Measurements from ENCODE around the gene MMP25.
"Not testable (repeated sequence)": the region's sequence is repeated elsewhere in the genome, so short reads cannot be mapped to it uniquely, and the experiment has no call there.

Gene MMP25

GRCh38 chr16:3074860-3075522, 28.6 kb downstream of the MMP25 start:
- DNase-seq = peak; percentile 85 to 88

GRCh38 chr16:3075523-3075915, 29.2 kb downstream of the MMP25 start:
- DNase-seq = peak; percentile 57 to 64

- peak in 1 of 2 experiments; percentile 37 for DNase-seq
These were observed 29.6 kb downstream of the MMP25 start for GRCh38 chr16:3075946-3076345.

GRCh38 chr16:3076577-3076976, 30.2 kb downstream of the MMP25 start:
- peak; percentile 51 to 58 for DNase-seq

DNA sequence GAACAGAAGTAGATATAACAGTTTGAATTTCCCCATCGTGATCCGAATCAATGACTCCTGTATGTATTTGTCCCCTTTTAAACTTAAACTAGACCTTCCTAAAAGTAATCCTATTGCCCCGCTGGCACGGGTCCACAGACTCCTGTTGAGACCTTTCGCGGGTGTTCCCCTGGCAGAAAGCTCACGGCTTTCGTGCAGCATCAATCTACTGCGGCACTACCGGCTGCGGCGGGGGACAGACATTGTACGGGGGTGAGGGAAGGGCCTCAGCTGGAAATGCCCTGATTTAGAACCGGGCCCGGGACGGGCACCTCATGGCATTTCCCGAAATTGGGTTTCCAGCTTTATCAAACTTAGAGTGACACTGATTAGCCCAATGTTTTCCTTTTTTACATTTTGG, 33.7 kb downstream of the MMP25 start:
- DNase-seq = no peak

GRCh38 chr16:3081957-3082356, 35.6 kb downstream of the MMP25 start:
- not testable (repeated sequence) for DNase-seq

DNA sequence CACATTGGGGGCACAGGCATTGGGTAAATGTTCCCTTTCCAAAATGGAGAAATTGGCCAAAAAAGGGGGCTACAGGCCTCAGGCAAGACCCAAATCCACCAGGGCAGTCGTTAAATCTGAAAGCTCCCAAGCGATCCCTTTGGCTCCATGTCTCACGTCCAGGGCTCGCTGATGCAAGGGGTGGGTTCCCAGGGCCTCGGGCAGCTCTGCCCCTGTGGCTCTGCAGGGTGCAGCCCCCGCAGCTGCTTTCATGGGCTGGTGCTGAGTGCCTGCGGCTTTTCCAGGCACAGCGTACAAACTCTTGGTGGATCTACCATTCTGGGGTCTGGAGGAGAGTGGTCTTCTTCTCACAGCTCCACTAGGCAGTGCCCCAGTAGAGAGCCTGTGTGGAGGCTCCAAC, 37.0 kb downstream of the MMP25 start:
- not testable (repeated sequence) for DNase-seq

DNA sequence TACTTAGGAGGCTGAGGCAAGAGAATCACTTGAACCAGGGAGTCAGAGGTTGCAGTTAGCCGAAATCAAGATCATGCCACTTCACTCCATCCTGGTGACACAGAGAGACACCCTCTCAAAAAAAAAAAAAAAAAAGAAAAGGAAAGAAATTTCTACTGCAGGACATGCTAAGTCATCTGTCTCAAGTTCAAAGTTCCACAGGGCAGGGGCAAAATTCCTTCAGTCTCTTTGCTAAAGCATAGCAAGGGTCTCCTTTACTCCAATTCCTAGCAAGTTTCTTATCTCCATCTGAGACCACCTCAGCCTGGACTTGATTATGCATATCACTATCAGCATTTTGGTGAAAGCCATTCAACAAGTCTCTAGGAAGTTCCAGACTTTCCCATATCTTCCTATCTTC, 38.1 kb downstream of the MMP25 start:
- DNase-seq = no peak

GRCh38 chr16:3084969-3085670, 38.8 kb downstream of the MMP25 start:
- DNase-seq = no peak

GRCh38 chr16:3085868-3086595, 39.7 kb downstream of the MMP25 start:
- no peak for DNase-seq

GRCh38 chr16:3086596-3087242, 40.4 kb downstream of the MMP25 start:
- DNase-seq = peak; percentile 51 to 55

GRCh38 chr16:3087243-3088235, 41.2 kb downstream of the MMP25 start:
- DNase-seq = peak in 1 of 2 experiments; percentile 46

- DNase-seq = no peak
These were observed 42.1 kb downstream of the MMP25 start for GRCh38 chr16:3088450-3088849.

- DNase-seq = no peak
These were observed 42.8 kb downstream of the MMP25 start for GRCh38 chr16:3088925-3089716.

DNA sequence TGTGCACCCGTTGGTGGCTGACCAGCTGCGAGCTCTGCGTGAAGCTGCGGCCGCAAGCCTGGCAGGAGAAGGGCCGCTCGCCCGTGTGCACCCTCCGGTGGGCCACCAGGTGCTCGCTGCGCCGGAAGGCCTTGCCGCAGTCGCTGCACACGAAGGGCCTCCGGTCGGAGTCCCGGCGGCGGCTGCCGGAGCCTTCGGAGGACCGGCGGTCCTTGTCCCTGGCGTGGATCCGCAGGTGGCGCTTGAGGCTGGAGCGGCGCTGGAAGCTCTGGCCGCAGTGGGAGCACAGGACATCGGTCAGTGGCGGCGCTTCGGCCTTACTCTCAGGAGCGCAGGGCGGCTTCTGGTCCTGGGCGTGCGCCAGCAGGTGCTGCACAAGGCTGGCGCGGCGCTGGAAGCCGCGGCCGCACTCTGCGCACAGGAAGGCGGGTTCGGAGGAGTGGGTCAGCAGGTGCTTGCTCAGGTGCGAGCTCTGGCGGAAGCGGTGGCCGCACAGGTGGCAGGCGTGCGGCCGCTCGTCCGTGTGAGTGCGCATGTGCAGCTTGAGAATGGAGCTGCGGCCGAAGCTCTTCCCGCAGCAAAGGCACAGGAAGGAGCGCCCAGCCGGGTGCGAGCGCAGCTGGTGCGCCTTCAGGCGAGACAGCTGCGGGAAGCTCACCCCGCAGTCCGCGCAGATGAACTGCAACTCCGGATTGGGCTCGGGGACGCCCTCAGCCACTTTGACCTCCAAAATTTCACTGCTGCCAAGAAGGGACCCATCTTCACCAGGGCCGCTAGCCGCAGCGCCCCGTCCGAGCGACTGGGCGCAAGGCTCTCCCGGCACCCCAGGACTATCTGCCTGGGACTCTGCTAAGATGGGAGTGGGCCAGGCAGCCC, 43.6 kb downstream of the MMP25 start:
- DNase-seq = no peak

- no peak for DNase-seq
These were observed 45.2 kb downstream of the MMP25 start for GRCh38 chr16:3091551-3091950.

DNA sequence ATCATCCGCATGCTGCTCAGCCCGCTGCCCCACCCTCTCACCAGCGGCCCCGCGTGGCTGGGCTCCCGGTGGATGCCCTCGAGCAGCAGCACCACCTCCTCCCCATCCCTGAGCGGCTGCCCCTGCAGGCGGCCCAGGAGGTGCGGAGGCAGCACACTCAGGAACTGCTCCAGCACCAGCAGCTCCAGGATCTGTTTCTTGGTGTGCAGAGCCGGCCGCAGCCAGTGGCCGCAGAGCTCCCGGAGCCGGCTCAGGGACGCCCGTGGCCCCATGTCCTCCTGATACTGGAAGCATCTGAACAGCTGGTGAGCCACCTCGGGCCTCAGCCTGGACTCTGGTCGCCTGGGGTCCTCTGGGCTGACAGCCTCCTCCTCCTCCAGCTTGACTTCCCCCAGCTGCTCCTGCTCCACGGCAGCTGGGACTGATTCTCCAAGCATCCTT, 46.2 kb downstream of the MMP25 start:
- no peak for DNase-seq

- peak; percentile 67 to 72 for DNase-seq
These were observed 48.1 kb downstream of the MMP25 start for GRCh38 chr16:3094289-3095027.

- peak; percentile 68 to 75 for DNase-seq
These were observed 49.5 kb downstream of the MMP25 start for GRCh38 chr16:3095869-3096268.
